Stomach (tissue), 4 donors: ENCODE measurements around the gene MAFB.

Experiments
- EP300 ChIP-seq: sonication (generic); formaldehyde crosslinking; IDR thresholded peaks from one replicate; pipeline ENCODE4 v1.6.1; 2017; ENCODE audit warnings: antibody characterized with exemption
- POLR2A ChIP-seq, 4 donors: fragments of 450-650 bp; IDR thresholded peaks; one replicate each; pipeline ENCODE4 v1.6.1; 2016; ENCODE audit warnings: antibody characterized with exemption in 4 of 4, control low read depth in 2 of 4, mild to moderate bottlenecking in 1 of 4, moderate library complexity in 1 of 4
- POLR2AphosphoS5 ChIP-seq, 3 donors: sonication (generic); formaldehyde crosslinking; IDR thresholded peaks; one replicate each; pipeline ENCODE4 v1.6.1; 2016; ENCODE audit warnings: antibody characterized with exemption in 3 of 3
- TF ChIP-seq, protein P1 (sequence below), 7 experiments: fragments of 450-650 bp in 4 of 7; fragments of 200-600 bp in 3 of 7; sonication (generic) in 3 of 7; IDR thresholded peaks; one replicate each; pipeline ENCODE4 v1.5.1; 2016 to 2019; ENCODE audit warnings: antibody characterized with exemption in 7 of 7, control low read depth in 2 of 7, mild to moderate bottlenecking in 1 of 7

- TF ChIP-seq EP300 = no peak
- TF ChIP-seq, protein P1, sequence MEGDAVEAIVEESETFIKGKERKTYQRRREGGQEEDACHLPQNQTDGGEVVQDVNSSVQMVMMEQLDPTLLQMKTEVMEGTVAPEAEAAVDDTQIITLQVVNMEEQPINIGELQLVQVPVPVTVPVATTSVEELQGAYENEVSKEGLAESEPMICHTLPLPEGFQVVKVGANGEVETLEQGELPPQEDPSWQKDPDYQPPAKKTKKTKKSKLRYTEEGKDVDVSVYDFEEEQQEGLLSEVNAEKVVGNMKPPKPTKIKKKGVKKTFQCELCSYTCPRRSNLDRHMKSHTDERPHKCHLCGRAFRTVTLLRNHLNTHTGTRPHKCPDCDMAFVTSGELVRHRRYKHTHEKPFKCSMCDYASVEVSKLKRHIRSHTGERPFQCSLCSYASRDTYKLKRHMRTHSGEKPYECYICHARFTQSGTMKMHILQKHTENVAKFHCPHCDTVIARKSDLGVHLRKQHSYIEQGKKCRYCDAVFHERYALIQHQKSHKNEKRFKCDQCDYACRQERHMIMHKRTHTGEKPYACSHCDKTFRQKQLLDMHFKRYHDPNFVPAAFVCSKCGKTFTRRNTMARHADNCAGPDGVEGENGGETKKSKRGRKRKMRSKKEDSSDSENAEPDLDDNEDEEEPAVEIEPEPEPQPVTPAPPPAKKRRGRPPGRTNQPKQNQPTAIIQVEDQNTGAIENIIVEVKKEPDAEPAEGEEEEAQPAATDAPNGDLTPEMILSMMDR (IDR thresholded peaks at IDR 0.05) = no peak
- TF ChIP-seq POLR2AphosphoS5 (IDR thresholded peaks at IDR 0.05) = no peak
- TF ChIP-seq POLR2A (IDR thresholded peaks at IDR 0.05) = no peak
These were observed 30.1 kb upstream of the MAFB start for GRCh38 chr20:40718982-40719729.
